B cell (primary cell): ENCODE results near the gene DAB2IP. TPM values are rescaled to one million over a fixed set of nuclear protein-coding genes. Genes with fewer than 3 reads are reported as not detected.

Source experiments
- ATAC-seq: fragments of 200-7000 bp; cut with Tn5 transposase; one replicate; pipeline ENCODE4 v1.10.0; 2021; ENCODE audit warnings: low read depth, mild to moderate bottlenecking, moderate number of reproducible peaks, moderate library complexity
- CTCF ChIA-PET: fragments of 350-600 bp; sonication (Branson Sonifier 250); formaldehyde crosslinking; loops from one replicate; lab custom pipeline; 2021; ENCODE audit warnings: antibody characterized with exemption, inconsistent platforms; lab: Charles Lee
- POLR2A ChIA-PET: fragments of 350-600 bp; sonication (Branson Sonifier 250); formaldehyde crosslinking; loops from one replicate; lab custom pipeline; 2021; ENCODE audit warnings: antibody characterized with exemption; lab: Charles Lee
- DNase-seq: peaks from one replicate; pipeline ENCODE4 v3.0.0; 2013
- H2AFZ ChIP-seq: 2 replicates; pipeline ENCODE4 v1.6.1; 2012; ENCODE audit warnings: mild to moderate bottlenecking, low read depth, low read length; ENCODE audit not compliant: insufficient read depth, poor library complexity, severe bottlenecking
- H3K27ac ChIP-seq, 2 donors: 1 replicate in 1 of 2; 2 replicates in 1 of 2; pipeline ENCODE4 v1.5.1; 2012 to 2013; ENCODE audit warnings: low read length in 2 of 2, mild to moderate bottlenecking in 2 of 2, moderate library complexity in 1 of 2
- H3K27me3 ChIP-seq, 4 experiments: fragments of 200-600 bp in 1 of 4; sonication (generic) in 1 of 4; replicated peaks in 1 of 4; 1 replicate in 2 of 4; 2 replicates in 2 of 4; pipeline versions ENCODE4 v1.6.1 to v1.7.0; 2013 to 2016; ENCODE audit warnings: low read length in 3 of 4, mild to moderate bottlenecking in 2 of 4, mixed read lengths in 1 of 4, moderate library complexity in 1 of 4; ENCODE audit not compliant: insufficient read depth in 4 of 4, control insufficient read depth in 3 of 4; ENCODE audit errors: control extremely low read depth in 1 of 4
- H3K36me3 ChIP-seq, 2 experiments: replicated peaks in 1 of 2; 1 replicate in 1 of 2; 2 replicates in 1 of 2; pipeline versions ENCODE4 v1.6.1 to v1.7.1; 2013; ENCODE audit warnings: low read length in 1 of 2; ENCODE audit not compliant: insufficient read depth in 2 of 2, control insufficient read depth in 1 of 2; ENCODE audit errors: control extremely low read depth in 1 of 2, extremely low read depth in 1 of 2
- H3K4me1 ChIP-seq, 2 donors: fragments of 200-600 bp in 1 of 2; sonication (generic) in 1 of 2; 1 replicate in 1 of 2; 2 replicates in 1 of 2; pipeline versions ENCODE4 v1.5.1 to v1.6.1; 2013 to 2017; ENCODE audit warnings: low read length in 2 of 2; ENCODE audit not compliant: control insufficient read depth in 2 of 2, insufficient read depth in 2 of 2
- H3K4me2 ChIP-seq: replicated peaks from 2 replicates; pipeline ENCODE3; 2012; ENCODE audit warnings: mild to moderate bottlenecking, low read depth, low read length; ENCODE audit not compliant: poor library complexity, severe bottlenecking
- H3K4me3 ChIP-seq, 5 experiments: fragments of 200-600 bp in 1 of 5; sonication (generic) in 1 of 5; 1 replicate in 3 of 5; 2 replicates in 2 of 5; pipeline versions ENCODE4 v1.5.1 to v1.7.0; 2011 to 2016; ENCODE audit warnings: low read length in 4 of 5, mild to moderate bottlenecking in 4 of 5, low read depth in 2 of 5, control low read depth in 1 of 5, moderate library complexity in 1 of 5; ENCODE audit not compliant: insufficient read depth in 1 of 5; ENCODE audit errors: control extremely low read depth in 1 of 5, extremely low read depth in 1 of 5
- H3K79me2 ChIP-seq: fragments of 200-600 bp; sonication (generic); one replicate; pipeline ENCODE4 v1.6.0; 2016; ENCODE audit warnings: low read length; ENCODE audit not compliant: control insufficient read depth, insufficient read depth
- H3K9ac ChIP-seq: fragments of 200-600 bp; sonication (generic); 2 replicates; pipeline ENCODE4 v1.6.1; 2017; ENCODE audit warnings: mild to moderate bottlenecking, low read length, moderate library complexity
- H3K9me3 ChIP-seq, 3 donors: one replicate each; pipeline versions ENCODE4 v1.6.1 to v1.7.1; 2013; ENCODE audit warnings: low read length in 2 of 3; ENCODE audit not compliant: control insufficient read depth in 2 of 3, insufficient read depth in 1 of 3; ENCODE audit errors: control extremely low read depth in 1 of 3
- H4K20me1 ChIP-seq: 2 replicates; pipeline ENCODE4 v1.6.0; 2012; ENCODE audit warnings: mild to moderate bottlenecking, low read length; ENCODE audit not compliant: insufficient read depth, control insufficient read depth, poor library complexity, severe bottlenecking
- H3K27ac Mint-ChIP-seq: one replicate; pipeline ENCODE4 v1.8.0; 2021; ENCODE audit warnings: mixed read lengths
- H3K27me3 Mint-ChIP-seq: one replicate; pipeline ENCODE4 v1.8.0; 2021; ENCODE audit warnings: mixed read lengths
- H3K4me1 Mint-ChIP-seq: one replicate; pipeline ENCODE4 v1.8.0; 2021; ENCODE audit warnings: mixed read lengths
- H3K4me3 Mint-ChIP-seq: one replicate; pipeline ENCODE4 v1.8.0; 2021; ENCODE audit warnings: mixed read lengths
- H3K9me3 Mint-ChIP-seq: one replicate; pipeline ENCODE4 v1.8.0; 2022; ENCODE audit warnings: mixed read lengths; ENCODE audit not compliant: insufficient read depth
- EZH2 ChIP-seq: IDR thresholded peaks from 2 replicates; pipeline ENCODE4 v1.6.1; 2012; ENCODE audit warnings: borderline replicate concordance, low read depth, mild to moderate bottlenecking, moderate library complexity, low read length; ENCODE audit not compliant: insufficient read depth, poor library complexity, severe bottlenecking
- WGBS: methylation state at CpG from one replicate; pipeline ENCODE4 v1.1.5; 2013; ENCODE audit warnings: missing lambda C conversion rate; ENCODE audit not compliant: insufficient coverage; 5-methylcytosine and 5-hydroxymethylcytosine counted together
- intact Hi-C: fragments of 100-400 bp; cut with micrococcal nuclease; formaldehyde crosslinking; loops from one replicate; pipeline ENCODE4 v1.10.0; 2022
- polyA plus RNA-seq: library from polyadenylated mRNA; depleted of rRNA; stranded (reverse); fragments of >200 nt; gene quantifications from 2 replicates; pipeline ENCODE4 v1.2.3, GENCODE V29; 2012
- total RNA-seq, 2 donors: library from RNA; stranded (reverse); fragments of 120-200 nt in 1 of 2; gene quantifications; 1 replicate in 1 of 2; 2 replicates in 1 of 2; pipeline versions ENCODE4 v1.2.3 to v1.2.4, GENCODE V29; 2013 to 2022
- TF ChIP-seq, protein P1 (sequence below): fragments of 200-600 bp; IDR thresholded peaks from one replicate; pipeline ENCODE4 v1.8.0; 2022; ENCODE audit warnings: antibody characterized with exemption, mild to moderate bottlenecking

The DAB2IP gene
- total and polyA plus RNA-seq, 2 donors (not counting 1 experiment from before 2014, with no cell fraction given): 1.1 to 3.9 TPM

DNA sequence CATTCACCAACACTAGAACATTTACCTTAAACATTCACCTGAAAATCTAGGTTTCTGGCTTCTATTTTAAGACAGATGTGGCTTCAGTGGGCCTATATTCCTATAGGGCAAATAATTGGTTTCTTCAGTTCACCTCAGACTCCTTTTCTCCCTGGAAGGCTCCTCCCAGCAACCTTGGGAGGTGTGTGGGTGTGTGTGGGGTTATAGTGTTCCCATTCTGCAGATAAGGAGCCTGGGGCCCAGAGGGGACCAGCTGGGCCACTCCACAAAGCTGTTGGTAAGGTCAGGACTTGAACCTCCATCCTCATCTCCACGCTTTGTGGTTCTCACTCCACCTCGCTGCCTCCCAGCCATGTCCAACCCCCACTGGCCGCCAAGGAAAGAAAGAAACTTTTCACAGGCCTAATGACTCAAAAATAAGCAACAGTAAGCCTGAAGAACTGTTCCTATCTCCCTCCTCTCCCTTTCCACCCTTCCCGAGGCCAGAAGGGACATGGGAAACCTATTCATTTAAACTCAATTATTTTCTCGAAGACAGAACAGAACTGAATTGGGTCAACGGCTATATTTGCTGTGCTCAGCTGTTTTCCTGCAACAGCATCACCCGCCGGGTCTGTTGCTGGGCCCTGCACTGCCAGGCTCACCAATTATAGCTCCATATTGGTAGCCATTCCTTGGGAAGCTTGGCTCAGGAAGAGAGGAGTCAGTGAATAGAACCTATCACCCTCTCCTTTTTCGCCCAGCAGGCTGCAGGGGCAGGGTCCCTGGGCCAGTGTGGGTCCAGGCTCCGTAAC, 78.5 kb downstream of the DAB2IP start:
- Histone ChIP-seq H3K27ac (no peak overlapping the region), H3K4me2 (no peak overlapping the region), H3K9me3 (no peaks in the 10 kb centered on the region), H3K27me3 (peaks cover 0 to 8% (median under 1%) of the 10 kb centered on the region in 4 experiments), H3K36me3 (no peaks in the 10 kb centered on the region), H4K20me1 (no peaks in the 10 kb centered on the region), H3K4me3 (no peak overlapping the region), H3K9ac (no peak overlapping the region), H2AFZ (no peak overlapping the region), H3K79me2 (no peaks in the 10 kb centered on the region), H3K4me1 (no peaks in the 10 kb centered on the region)
- Mint-ChIP-seq H3K4me1 (peaks cover 2% of the 10 kb centered on the region), H3K9me3 (no peaks in the 10 kb centered on the region), H3K27ac (no peak overlapping the region), H3K27me3 (peaks cover 13% of the 10 kb centered on the region), H3K4me3 (no peak overlapping the region)
- DNase-seq: no peak
- no peak for TF ChIP-seq EZH2
- TF ChIP-seq, protein P1, sequence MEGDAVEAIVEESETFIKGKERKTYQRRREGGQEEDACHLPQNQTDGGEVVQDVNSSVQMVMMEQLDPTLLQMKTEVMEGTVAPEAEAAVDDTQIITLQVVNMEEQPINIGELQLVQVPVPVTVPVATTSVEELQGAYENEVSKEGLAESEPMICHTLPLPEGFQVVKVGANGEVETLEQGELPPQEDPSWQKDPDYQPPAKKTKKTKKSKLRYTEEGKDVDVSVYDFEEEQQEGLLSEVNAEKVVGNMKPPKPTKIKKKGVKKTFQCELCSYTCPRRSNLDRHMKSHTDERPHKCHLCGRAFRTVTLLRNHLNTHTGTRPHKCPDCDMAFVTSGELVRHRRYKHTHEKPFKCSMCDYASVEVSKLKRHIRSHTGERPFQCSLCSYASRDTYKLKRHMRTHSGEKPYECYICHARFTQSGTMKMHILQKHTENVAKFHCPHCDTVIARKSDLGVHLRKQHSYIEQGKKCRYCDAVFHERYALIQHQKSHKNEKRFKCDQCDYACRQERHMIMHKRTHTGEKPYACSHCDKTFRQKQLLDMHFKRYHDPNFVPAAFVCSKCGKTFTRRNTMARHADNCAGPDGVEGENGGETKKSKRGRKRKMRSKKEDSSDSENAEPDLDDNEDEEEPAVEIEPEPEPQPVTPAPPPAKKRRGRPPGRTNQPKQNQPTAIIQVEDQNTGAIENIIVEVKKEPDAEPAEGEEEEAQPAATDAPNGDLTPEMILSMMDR: no peak
- ATAC-seq: no peak
- WGBS: 85% methylated on average over 9 of the region's 10 CpGs
- intact Hi-C loops: no loop called here
- POLR2A ChIA-PET: no interaction called here
- CTCF ChIA-PET: no interaction called here

DNA sequence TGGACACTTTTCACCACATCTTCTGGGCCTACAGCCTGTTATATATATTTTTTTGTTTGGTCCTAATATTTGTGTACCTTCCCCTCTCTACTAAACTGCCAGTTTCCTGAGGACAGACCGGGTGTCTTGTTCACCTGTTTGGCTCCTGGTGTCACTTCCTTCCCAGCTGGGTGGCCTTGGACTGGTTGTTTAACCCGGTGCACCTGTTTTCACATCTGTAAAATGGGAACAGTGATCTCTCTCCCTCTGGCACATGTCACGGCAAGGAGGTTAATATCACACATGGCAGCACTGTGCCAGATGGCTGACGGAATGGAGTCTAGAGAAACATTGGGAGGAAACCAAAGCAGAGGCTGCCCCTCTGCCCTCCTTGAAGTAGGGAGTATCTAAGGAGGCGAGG, 79.7 kb downstream of the DAB2IP start:
- Histone ChIP-seq H3K27me3 (peaks cover 0 to 19% (median 6%) of the 10 kb centered on the region in 4 experiments), H2AFZ (no peak overlapping the region), H3K4me2 (no peak overlapping the region), H3K9me3 (no peaks in the 10 kb centered on the region), H3K4me3 (no peak overlapping the region), H3K36me3 (no peaks in the 10 kb centered on the region), H3K9ac (no peak overlapping the region), H3K79me2 (no peaks in the 10 kb centered on the region), H3K4me1 (peaks cover 3 to 4% of the 10 kb centered on the region in 2 donors), H4K20me1 (no peaks in the 10 kb centered on the region), H3K27ac (no peak overlapping the region)
- H3K4me1 Mint-ChIP-seq: peaks cover 14% of the 10 kb centered on the region
- no peak for TF ChIP-seq EZH2
- TF ChIP-seq, protein P1: no peak
- no peaks in the 10 kb centered on the region for H3K9me3 Mint-ChIP-seq
- peaks cover 21% of the 10 kb centered on the region for H3K27me3 Mint-ChIP-seq
- no peak for ATAC-seq
- DNase-seq: no peak
- CTCF ChIA-PET: no interaction called here
- 84% methylated on average over 5 of the region's 5 CpGs for WGBS
- no peak overlapping the region for H3K27ac Mint-ChIP-seq
- POLR2A ChIA-PET: no interaction called here
- intact Hi-C loops: no loop called here
- H3K4me3 Mint-ChIP-seq: no peak overlapping the region
